Muscle layer of duodenum (tissue), 2 donors: ENCODE results near the gene CCDC9.

Experiments used
- H3K27ac ChIP-seq: one replicate; pipeline ENCODE4 v1.7.0; 2013; ENCODE audit warnings: mild to moderate bottlenecking, low read length
- H3K27me3 ChIP-seq: one replicate; pipeline ENCODE4 v1.7.0; 2013; ENCODE audit warnings: low read depth, mild to moderate bottlenecking, control low read depth, low read length
- H3K36me3 ChIP-seq, 2 donors: one replicate each; pipeline ENCODE4 v1.7.0; 2013; ENCODE audit warnings: low read length in 2 of 2, control low read depth in 1 of 2, mild to moderate bottlenecking in 1 of 2; ENCODE audit not compliant: insufficient read depth in 2 of 2, control insufficient read depth in 1 of 2
- H3K4me1 ChIP-seq, 2 donors: one replicate each; pipeline ENCODE4 v1.7.0; 2013; ENCODE audit warnings: low read length in 2 of 2, mild to moderate bottlenecking in 2 of 2, control low read depth in 1 of 2, moderate library complexity in 1 of 2; ENCODE audit not compliant: insufficient read depth in 2 of 2, control insufficient read depth in 1 of 2
- H3K4me3 ChIP-seq, 2 donors: one replicate each; pipeline ENCODE4 v1.7.0; 2013; ENCODE audit warnings: low read length in 2 of 2, low read depth in 1 of 2, mild to moderate bottlenecking in 1 of 2
- H3K9me3 ChIP-seq, 2 donors: one replicate each; pipeline ENCODE4 v1.7.0; 2013; ENCODE audit warnings: low read length in 2 of 2, control low read depth in 1 of 2, mild to moderate bottlenecking in 1 of 2; ENCODE audit not compliant: control insufficient read depth in 1 of 2
- donor health status: healthy.

CCDC9 gene

DNA sequence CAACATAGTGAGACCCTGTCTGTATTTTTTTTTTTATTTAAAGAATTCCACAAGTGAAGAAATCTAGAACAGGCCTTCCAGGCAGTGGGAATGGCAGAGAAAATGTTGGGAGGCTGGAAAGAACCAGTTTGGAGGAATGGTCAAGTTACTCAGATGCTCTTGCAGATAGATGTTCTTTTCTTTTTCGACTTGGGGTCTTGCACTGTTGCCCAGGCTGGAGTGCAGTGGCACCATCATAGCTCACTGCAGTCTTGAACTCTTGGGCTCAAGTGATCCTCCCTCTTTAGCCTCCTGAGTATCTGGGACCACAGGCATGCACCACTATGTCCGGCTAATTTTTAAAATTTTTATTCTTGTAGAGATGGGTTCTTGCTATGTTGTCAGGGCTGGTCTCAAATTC is 54.0 kb downstream of the CCDC9 start:
- H3K27me3 ChIP-seq: peaks cover 8% of the 10 kb centered on the region
- H3K27ac ChIP-seq: peak overlapping the region; percentile 63
- H3K4me1 ChIP-seq: peaks cover 0 to 6% of the 10 kb centered on the region in 2 donors
- H3K36me3 ChIP-seq: no peaks in the 10 kb centered on the region
- peak overlapping the region in 1 of 2 donors; percentile 50 for H3K4me3 ChIP-seq
- no peaks in the 10 kb centered on the region for H3K9me3 ChIP-seq

DNA sequence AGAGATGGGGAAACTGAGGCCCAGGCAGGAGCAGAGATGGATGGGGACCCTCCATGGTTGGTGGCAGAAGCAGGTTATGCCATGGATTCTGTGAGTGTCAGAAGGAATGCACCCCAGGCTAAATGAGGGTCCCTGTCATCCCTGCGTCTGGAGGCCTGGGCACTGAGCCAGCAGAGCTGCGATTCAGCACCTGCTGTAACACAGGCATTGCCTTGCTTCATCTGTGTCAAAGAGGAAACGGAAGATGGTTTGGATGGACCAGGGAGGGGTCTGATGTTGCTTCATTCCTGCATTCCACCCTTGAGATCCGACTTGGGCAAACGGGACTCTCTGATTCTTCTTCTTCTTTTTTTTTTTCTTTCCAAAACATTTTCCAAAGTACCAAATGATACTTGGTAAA is 54.5 kb downstream of the CCDC9 start:
- no peaks in the 10 kb centered on the region for H3K36me3 ChIP-seq
- H3K4me1 ChIP-seq: peaks cover 0 to 3% of the 10 kb centered on the region in 2 donors
- H3K27me3 ChIP-seq: peaks cover 8% of the 10 kb centered on the region
- no peak overlapping the region for H3K27ac ChIP-seq
- no peaks in the 10 kb centered on the region for H3K9me3 ChIP-seq
- peak overlapping the region; percentile 13 to 50 for H3K4me3 ChIP-seq

DNA sequence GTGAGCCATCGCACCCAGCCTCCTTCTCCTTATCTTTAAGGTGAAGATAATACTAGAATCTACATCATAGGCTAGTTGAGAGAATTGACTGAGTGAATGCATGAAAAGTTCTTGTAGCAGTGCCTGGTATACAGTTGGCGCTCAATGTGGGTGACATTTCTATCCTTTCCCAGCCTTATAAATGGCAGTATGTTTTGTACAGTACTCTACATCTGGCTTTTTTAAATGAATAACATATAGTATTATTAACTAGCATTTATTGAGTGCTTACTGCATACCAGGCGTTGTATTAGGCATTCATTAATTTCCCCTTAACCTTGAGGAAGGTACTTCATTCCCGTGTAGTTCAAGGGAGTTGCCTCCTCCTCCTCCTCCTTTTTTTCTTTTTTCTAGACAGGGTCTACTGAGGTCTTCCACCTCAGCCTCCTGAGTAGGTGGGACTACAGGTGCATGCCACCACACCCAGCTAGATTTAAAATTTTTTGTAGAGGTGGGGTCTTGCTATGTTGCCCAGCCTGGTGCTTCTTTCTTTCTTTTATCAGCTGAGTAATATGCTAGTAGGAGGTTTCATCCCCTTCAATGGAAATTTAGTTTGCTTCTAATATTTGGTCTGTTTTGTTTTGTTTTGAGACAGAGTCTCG is 56.2 kb downstream of the CCDC9 start:
- Histone ChIP-seq H3K9me3 (no peaks in the 10 kb centered on the region), H3K4me1 (peaks cover 0 to 3% of the 10 kb centered on the region in 2 donors), H3K4me3 (peak overlapping the region in 1 of 2 donors; percentile 9), H3K27ac (no peak overlapping the region), H3K27me3 (peaks cover 8% of the 10 kb centered on the region), H3K36me3 (no peaks in the 10 kb centered on the region)

DNA sequence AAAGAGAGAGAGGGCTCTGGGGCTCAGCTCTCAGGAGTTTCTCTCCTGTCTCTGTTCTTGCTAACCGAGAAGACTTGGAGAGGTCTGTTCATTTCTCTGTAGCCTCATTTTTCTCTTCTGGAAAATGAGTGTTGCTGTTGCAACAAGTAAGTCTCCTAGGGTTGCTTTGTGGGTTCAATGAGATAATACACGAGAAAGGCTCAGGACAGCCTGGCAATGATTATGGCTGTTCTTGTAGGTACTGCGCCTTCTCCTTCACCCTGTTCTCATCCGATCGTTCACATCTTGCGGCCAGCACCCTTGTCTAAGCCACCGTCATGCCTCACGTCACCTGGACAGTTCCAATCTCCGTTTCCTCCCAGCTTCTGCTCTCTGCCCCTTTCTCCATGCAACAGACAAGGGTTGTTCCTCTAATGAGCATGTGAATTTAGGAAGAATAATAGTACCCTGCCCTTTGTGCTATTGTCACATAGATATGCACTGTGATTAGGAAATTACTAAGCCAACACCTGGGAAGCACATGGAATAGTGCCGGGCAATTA is 57.5 kb downstream of the CCDC9 start:
- Histone ChIP-seq H3K9me3 (no peaks in the 10 kb centered on the region), H3K4me1 (peaks cover 0 to 3% of the 10 kb centered on the region in 2 donors), H3K4me3 (no peak overlapping the region)

DNA sequence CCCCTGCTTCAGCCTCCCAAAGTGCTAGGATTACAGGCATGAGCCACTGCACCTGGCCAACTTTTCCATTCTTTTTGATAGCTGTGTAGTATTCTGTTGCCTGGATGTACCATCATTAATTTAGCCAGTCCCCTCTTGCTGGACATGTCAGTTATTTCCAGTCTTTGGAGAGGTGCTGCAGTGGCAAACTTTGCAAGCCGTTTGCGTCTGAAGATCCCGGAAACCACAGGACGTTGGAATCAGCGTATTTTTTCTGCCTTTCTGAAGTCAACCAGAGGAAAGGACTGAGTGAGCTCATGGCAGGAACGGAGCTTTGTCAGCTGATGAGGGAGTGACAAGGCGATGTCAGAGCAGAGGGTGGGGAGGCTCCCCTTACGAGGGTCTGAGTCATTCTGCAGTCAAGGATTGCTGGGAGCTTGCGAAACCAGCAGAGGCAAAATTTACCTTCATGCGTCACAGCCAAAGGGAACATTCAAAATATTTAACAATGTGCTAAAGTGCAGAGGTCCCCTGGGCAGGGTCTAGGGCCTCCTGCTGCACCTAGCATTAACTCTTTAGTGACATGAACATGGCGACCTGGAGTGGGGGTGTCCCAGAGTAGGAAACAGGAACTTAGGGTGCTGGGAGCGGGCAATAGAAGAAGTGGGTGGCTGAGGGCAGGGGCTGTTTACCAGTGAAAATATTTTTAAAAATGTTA is 58.9 kb downstream of the CCDC9 start:
- no peaks in the 10 kb centered on the region for H3K4me1 ChIP-seq
- H3K27me3 ChIP-seq: peaks cover 4% of the 10 kb centered on the region
- H3K27ac ChIP-seq: no peak overlapping the region
- no peaks in the 10 kb centered on the region for H3K9me3 ChIP-seq
- no peak overlapping the region for H3K4me3 ChIP-seq
- H3K36me3 ChIP-seq: no peaks in the 10 kb centered on the region

More for the DNA sequence above, 57.5 kb downstream of the CCDC9 start:
- Histone ChIP-seq H3K27ac (no peak overlapping the region), H3K36me3 (no peaks in the 10 kb centered on the region), H3K27me3 (peaks cover 8% of the 10 kb centered on the region)

DNA sequence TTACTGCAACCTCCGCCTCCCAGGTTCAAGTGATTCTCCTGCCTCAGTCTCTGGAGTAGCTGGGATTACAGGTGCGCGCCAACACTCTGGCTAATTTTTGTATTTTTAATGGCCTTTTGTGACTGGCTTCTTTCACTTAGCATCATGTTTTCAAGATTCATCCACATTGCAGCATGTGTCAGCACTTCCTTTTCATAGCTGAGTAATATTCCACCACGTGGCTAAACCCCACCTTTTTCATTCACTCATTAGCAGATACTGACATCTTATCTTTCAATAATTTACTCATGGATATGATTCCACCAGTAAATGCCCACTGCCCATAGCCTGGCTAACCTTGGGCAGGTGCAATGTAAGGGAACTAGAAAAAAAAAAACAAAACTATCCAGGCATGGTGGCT is 60.2 kb downstream of the CCDC9 start:
- Histone ChIP-seq H3K27me3 (no peaks in the 10 kb centered on the region), H3K4me1 (no peaks in the 10 kb centered on the region), H3K4me3 (no peak overlapping the region), H3K36me3 (no peaks in the 10 kb centered on the region), H3K27ac (no peak overlapping the region), H3K9me3 (no peaks in the 10 kb centered on the region)

DNA sequence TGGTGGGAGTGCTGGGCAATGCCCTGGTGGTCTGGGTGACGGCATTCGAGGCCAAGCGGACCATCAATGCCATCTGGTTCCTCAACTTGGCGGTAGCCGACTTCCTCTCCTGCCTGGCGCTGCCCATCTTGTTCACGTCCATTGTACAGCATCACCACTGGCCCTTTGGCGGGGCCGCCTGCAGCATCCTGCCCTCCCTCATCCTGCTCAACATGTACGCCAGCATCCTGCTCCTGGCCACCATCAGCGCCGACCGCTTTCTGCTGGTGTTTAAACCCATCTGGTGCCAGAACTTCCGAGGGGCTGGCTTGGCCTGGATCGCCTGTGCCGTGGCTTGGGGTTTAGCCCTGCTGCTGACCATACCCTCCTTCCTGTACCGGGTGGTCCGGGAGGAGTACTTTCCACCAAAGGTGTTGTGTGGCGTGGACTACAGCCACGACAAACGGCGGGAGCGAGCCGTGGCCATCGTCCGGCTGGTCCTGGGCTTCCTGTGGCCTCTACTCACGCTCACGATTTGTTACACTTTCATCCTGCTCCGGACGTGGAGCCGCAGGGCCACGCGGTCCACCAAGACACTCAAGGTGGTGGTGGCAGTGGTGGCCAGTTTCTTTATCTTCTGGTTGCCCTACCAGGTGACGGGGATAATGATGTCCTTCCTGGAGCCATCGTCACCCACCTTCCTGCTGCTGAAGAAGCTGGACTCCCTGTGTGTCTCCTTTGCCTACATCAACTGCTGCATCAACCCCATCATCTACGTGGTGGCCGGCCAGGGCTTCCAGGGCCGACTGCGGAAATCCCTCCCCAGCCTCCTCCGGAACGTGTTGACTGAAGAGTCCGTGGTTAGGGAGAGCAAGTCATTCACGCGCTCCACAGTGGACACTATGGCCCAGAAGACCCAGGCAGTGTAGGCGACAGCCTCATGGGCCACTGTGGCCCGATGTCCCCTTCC is 63.9 kb downstream of the CCDC9 start:
- Histone ChIP-seq H3K27ac (no peak overlapping the region), H3K9me3 (no peaks in the 10 kb centered on the region), H3K4me1 (no peaks in the 10 kb centered on the region), H3K4me3 (no peak overlapping the region), H3K36me3 (no peaks in the 10 kb centered on the region), H3K27me3 (no peaks in the 10 kb centered on the region)
